B cell (primary cell): ENCODE measurements around the gene STAMBPL1.

Experiments used
- EZH2 ChIP-seq: IDR thresholded peaks from 2 replicates; pipeline ENCODE4 v1.6.1; 2012; ENCODE audit warnings: borderline replicate concordance, low read depth, mild to moderate bottlenecking, moderate library complexity, low read length; ENCODE audit not compliant: insufficient read depth, poor library complexity, severe bottlenecking
- TF ChIP-seq, protein P1 (sequence below): fragments of 200-600 bp; IDR thresholded peaks from one replicate; pipeline ENCODE4 v1.8.0; 2022; ENCODE audit warnings: antibody characterized with exemption, mild to moderate bottlenecking

DNA sequence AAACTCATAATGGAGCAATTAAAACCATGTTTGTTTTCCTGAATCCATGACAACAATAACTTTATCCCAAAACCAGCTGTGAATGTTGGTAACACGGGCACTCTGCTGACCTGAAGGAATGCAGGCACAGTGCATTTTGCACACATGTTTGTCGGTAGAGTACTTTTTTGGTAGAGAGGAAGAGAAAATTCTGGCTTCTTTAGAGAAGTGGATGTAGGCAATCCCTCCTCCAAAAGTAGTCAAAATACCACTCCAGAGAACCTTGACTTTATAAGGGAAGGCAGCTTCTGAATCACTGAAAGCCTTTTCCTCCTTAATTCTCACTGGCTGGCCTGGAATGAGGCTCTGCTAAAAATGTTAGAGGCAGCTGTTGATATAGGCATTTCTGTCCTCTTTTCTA, 88.3 kb downstream of the STAMBPL1 start:
- TF ChIP-seq EZH2 = no peak
- TF ChIP-seq, protein P1, sequence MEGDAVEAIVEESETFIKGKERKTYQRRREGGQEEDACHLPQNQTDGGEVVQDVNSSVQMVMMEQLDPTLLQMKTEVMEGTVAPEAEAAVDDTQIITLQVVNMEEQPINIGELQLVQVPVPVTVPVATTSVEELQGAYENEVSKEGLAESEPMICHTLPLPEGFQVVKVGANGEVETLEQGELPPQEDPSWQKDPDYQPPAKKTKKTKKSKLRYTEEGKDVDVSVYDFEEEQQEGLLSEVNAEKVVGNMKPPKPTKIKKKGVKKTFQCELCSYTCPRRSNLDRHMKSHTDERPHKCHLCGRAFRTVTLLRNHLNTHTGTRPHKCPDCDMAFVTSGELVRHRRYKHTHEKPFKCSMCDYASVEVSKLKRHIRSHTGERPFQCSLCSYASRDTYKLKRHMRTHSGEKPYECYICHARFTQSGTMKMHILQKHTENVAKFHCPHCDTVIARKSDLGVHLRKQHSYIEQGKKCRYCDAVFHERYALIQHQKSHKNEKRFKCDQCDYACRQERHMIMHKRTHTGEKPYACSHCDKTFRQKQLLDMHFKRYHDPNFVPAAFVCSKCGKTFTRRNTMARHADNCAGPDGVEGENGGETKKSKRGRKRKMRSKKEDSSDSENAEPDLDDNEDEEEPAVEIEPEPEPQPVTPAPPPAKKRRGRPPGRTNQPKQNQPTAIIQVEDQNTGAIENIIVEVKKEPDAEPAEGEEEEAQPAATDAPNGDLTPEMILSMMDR = no peak
